Right lobe of liver (tissue), 4 donors: Measurements from ENCODE around the gene ZFP57.

Experiments
- POLR2A ChIP-seq: fragments of 450-650 bp; IDR thresholded peaks from one replicate; pipeline ENCODE4 v1.6.1; 2017; ENCODE audit warnings: antibody characterized with exemption, mild to moderate bottlenecking
- TF ChIP-seq, protein P1 (sequence below), 4 donors: fragments of 200-600 bp in 3 of 4; fragments of 450-650 bp in 1 of 4; IDR thresholded peaks; one replicate each; pipeline versions ENCODE4 v1.5.1 to v1.8.0; 2016 to 2022; ENCODE audit warnings: antibody characterized with exemption in 4 of 4, mild to moderate bottlenecking in 2 of 4
- donor health status: DM: no; HTN: no; CAD: no.
- donor health status: DM: no; HTN: no; CAD: no.
- donor health status: DM: no; HTN: yes; CAD: no.

GRCh38 chr6:29632789-29633533 is 48.0 kb downstream of the ZFP57 start, which contains the start of gene GABBR1:
- TF ChIP-seq, protein P1, sequence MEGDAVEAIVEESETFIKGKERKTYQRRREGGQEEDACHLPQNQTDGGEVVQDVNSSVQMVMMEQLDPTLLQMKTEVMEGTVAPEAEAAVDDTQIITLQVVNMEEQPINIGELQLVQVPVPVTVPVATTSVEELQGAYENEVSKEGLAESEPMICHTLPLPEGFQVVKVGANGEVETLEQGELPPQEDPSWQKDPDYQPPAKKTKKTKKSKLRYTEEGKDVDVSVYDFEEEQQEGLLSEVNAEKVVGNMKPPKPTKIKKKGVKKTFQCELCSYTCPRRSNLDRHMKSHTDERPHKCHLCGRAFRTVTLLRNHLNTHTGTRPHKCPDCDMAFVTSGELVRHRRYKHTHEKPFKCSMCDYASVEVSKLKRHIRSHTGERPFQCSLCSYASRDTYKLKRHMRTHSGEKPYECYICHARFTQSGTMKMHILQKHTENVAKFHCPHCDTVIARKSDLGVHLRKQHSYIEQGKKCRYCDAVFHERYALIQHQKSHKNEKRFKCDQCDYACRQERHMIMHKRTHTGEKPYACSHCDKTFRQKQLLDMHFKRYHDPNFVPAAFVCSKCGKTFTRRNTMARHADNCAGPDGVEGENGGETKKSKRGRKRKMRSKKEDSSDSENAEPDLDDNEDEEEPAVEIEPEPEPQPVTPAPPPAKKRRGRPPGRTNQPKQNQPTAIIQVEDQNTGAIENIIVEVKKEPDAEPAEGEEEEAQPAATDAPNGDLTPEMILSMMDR (IDR thresholded peaks at IDR 0.05), result no peak
- TF ChIP-seq POLR2A, result peak; percentile 16
